Natural killer cell treated with Interleukin-12 subunit alpha and Interleukin-12 subunit beta and Interleukin-15 and Interleukin-18, amount 100 ng/mL, for 72 hours (primary cell): ENCODE data around the gene PODXL2. TPM values are rescaled to one million over a fixed set of nuclear protein-coding genes. Genes with fewer than 3 reads are reported as not detected.

ENCODE experiments used
- ATAC-seq, 2 donors: fragments of 150-1000 bp; cut with Tn5 transposase in 1 of 2; sonication (Bioruptor Pico), chemical (Tn5 transposase) in 1 of 2; 2 replicates each; pipeline ENCODE4 v1.10.0; 2021
- DNase-seq: peaks from one replicate; pipeline ENCODE4 v3.0.0; 2022; ENCODE audit warnings: low spot score
- H3K27ac Mint-ChIP-seq, 2 donors: 1 replicate in 1 of 2; 2 replicates in 1 of 2; pipeline ENCODE4 v1.8.0; 2022; ENCODE audit warnings: mixed read lengths in 2 of 2, mild to moderate bottlenecking in 1 of 2, moderate library complexity in 1 of 2
- H3K27me3 Mint-ChIP-seq, 2 donors: 1 replicate in 1 of 2; 2 replicates in 1 of 2; pipeline ENCODE4 v1.8.0; 2022; ENCODE audit warnings: mixed read lengths in 2 of 2
- H3K36me3 Mint-ChIP-seq: one replicate; pipeline ENCODE4 v1.8.0; 2022; ENCODE audit warnings: mixed read lengths
- H3K4me1 Mint-ChIP-seq, 2 donors: 1 replicate in 1 of 2; 2 replicates in 1 of 2; pipeline ENCODE4 v1.8.0; 2022; ENCODE audit warnings: low read depth in 2 of 2, mixed read lengths in 2 of 2, mild to moderate bottlenecking in 1 of 2
- H3K4me3 Mint-ChIP-seq: one replicate; pipeline ENCODE4 v1.8.0; 2022; ENCODE audit warnings: mixed read lengths
- H3K9me3 Mint-ChIP-seq: 2 replicates; pipeline ENCODE4 v1.8.0; 2022; ENCODE audit warnings: mixed read lengths
- total RNA-seq, 2 donors: library from RNA; stranded (reverse); gene quantifications; one replicate each; pipeline ENCODE4 v1.2.3, GENCODE V29; 2022

PODXL2 gene
- total RNA-seq, 2 donors from 2014 or later = 3.1 to 3.4 TPM

DNA sequence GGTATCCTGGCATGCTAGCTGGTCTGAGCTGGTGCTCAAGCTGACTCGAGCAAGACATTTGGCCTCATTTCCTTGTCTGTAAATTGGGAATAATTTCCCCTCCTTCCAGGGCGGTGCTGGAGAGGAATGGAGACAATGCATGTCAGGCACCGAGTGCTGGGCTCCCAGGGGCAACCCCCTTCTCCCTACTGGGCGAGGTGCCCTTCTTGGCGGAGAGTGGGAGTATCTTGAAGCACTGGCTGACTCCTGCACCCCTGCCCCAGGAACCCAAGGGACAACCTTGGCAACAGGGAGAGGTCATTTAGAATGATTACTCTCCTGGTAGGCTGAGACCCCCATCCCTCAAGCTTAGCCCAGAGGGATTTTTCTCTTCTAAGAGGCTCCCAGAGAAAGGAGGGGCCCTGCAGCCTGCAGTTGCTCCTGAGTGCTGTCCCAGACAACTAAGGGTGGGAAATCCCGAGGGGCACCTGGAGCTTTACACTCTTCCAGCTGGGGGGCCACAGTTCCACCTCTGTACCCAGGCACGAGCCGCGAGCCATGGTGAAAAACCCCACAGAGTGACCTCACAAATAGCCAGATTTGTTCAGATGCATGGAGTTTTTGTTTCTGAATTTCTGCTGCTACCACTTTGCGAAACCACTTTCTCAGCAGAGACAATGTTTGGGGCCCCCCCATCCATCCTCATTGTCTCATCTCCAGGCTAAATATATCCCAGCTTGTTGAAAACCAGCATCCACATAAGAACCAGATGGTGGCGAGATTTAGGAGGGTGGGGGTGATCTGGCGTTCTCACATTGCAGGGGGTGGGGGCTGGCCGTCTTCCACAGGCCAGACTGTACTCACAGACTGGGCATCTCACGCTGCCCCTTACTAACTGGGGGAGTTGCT, 88.6 kb downstream of the PODXL2 start:
- H3K27ac Mint-ChIP-seq = no peak overlapping the region

DNA sequence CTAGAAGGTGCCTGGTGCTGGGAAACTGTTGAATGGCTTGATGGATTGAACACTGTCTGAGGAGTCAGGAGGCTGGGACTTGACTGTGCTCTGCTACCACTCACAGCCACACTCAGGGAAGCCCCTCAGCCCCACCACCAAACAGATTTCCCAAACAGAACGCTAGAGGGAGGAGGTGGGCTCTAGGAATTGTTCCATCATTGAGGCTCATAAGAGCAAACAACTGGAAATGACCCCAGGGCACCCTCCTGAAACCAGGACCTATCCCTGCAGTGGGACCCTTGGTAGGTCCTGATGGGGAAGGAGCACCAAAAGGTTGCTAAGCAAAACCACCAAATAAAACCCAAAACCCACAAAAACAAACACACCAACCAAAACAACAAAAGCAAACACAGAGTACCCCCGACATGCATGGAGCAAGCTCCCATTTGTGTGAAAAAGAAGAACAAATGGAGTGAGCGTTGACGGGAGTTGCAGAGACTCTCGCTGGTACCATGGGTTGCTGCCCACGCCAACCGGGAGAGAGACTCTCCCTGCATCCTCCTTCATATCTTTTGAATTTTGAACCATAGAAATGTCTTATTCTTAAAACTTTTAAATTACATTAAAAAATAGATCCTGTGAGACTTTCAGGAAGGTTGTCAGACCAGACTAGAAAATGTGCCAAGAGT, 89.4 kb downstream of the PODXL2 start:
- H3K36me3 Mint-ChIP-seq = no peaks in the 10 kb centered on the region
- H3K27me3 Mint-ChIP-seq = no peaks in the 10 kb centered on the region
- H3K4me3 Mint-ChIP-seq = no peak overlapping the region
- H3K27ac Mint-ChIP-seq = no peak overlapping the region
- ATAC-seq = no peak
- H3K9me3 Mint-ChIP-seq = no peaks in the 10 kb centered on the region
- no peaks in the 10 kb centered on the region for H3K4me1 Mint-ChIP-seq
- no peak for DNase-seq

More for the DNA sequence above, 88.6 kb downstream of the PODXL2 start:
- no peaks in the 10 kb centered on the region for H3K9me3 Mint-ChIP-seq
- no peaks in the 10 kb centered on the region for H3K36me3 Mint-ChIP-seq
- H3K4me1 Mint-ChIP-seq = no peaks in the 10 kb centered on the region
- ATAC-seq (no peak), DNase-seq (no peak)
- no peak overlapping the region for H3K4me3 Mint-ChIP-seq
- H3K27me3 Mint-ChIP-seq = no peaks in the 10 kb centered on the region

DNA sequence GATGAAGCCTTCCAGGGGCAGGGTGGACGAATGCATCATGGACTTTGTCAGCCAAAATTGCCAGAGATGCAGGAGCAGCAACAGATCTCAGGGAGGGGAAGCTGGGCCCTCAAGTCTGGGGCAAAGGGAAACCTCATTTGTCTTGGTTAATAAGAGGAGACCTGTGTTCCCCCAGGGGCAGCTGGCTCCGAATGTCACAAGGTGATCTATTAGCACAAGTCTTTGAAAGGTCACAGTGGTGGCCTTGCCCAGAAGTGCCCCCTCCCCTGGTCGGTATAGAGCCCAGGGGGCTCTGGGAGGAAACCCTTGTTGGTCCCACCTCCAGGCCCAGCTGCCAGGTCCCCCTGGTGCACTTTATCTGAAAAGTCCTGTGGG, 89.9 kb downstream of the PODXL2 start:
- Mint-ChIP-seq H3K4me3 (no peak overlapping the region), H3K27me3 (no peaks in the 10 kb centered on the region), H3K9me3 (no peaks in the 10 kb centered on the region), H3K27ac (no peak overlapping the region), H3K4me1 (no peaks in the 10 kb centered on the region), H3K36me3 (no peaks in the 10 kb centered on the region)
- ATAC-seq = no peak
- no peak for DNase-seq

- ATAC-seq = no peak
Measured at GRCh38 chr3:127719369-127719768, 90.4 kb downstream of the PODXL2 start.

DNA sequence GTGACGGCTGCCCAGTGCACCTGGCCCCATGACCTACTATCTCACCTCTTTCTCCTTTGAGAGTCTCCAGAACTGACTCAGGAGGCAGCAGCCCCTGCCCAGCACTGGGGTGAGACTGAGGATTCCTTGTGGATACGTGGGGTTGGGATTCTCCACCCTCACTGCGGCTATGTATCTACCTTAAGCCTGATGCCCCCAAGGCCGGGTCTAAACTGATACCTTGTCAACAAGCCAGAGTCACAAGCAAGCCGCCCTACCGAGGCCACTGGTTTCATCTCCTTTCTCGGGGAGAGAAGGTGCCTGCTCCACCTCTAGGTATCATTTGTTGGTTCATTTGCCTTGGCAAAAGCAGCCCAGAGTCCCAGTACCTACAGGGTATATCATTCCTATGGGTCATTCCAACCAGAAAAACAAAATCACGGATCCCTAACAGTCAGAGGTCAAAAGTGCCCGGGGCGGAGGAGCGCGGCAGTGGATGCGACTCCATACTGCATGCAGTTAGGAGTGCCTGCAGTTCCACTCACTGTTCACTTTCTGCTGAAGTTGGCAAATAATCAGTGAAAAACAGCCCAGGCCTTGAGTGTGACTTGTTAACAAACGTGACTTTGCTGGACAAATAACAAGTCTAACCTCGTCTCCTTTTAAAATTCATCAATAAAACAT, 91.3 kb downstream of the PODXL2 start:
- ATAC-seq = no peak
- H3K36me3 Mint-ChIP-seq = no peaks in the 10 kb centered on the region
- peaks cover 4% of the 10 kb centered on the region in 2 donors for H3K27me3 Mint-ChIP-seq
- H3K9me3 Mint-ChIP-seq = no peaks in the 10 kb centered on the region
- no peaks in the 10 kb centered on the region for H3K4me1 Mint-ChIP-seq
- H3K27ac Mint-ChIP-seq = no peak overlapping the region
- no peak overlapping the region for H3K4me3 Mint-ChIP-seq
- no peak for DNase-seq

More at GRCh38 chr3:127719369-127719768, 90.4 kb downstream of the PODXL2 start:
- no peaks in the 10 kb centered on the region for H3K27me3 Mint-ChIP-seq
- no peak overlapping the region for H3K4me3 Mint-ChIP-seq
- H3K9me3 Mint-ChIP-seq = no peaks in the 10 kb centered on the region
- no peak for DNase-seq
- no peak overlapping the region for H3K27ac Mint-ChIP-seq
- H3K4me1 Mint-ChIP-seq = no peaks in the 10 kb centered on the region
- H3K36me3 Mint-ChIP-seq = no peaks in the 10 kb centered on the region

DNA sequence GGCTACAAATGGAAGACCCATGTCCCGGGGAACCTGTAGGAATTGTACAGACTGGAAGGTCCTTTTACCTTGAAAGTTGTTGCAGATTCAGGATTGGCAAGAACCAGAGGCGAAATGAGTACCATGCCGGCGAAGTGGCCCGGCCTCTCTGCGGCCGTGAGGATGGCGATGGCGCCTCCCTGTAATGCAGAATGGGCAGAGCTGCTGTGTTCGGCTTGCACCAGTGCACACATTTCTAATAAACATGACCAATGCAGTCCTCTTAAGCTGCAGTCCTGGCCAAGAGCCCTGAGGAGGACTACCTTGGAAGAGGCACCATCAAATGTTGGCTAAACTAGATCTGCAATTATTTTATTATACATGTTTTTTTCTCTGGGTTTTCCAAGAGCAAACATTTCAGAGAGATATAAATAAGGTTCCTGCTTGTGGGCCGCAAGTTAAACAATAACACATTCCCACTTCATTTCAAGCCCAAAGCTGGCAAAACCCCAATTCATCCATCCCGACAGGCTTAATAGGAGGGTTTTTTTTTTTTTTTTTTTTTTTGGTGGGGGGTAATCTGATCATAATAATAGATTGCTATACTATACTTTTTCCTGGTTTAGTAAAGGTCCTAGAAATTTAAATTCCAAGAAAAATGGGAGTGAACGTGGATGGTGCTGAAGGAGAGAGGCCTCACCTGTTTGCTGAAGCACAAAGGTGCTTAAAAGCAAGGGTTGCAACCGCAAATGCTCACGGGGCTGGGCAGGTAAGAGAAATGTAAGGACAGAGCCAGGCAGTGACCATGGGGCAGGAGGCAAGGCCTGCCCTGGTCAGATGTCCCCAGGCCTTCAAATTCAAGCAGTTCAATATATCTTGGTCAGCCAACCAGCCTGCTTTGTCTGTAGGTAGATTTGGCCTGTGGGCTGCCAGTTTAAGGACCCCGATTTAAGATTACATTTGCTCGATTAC, 92.3 kb downstream of the PODXL2 start:
- H3K36me3 Mint-ChIP-seq = no peaks in the 10 kb centered on the region
- H3K27ac Mint-ChIP-seq = no peak overlapping the region
- H3K4me1 Mint-ChIP-seq = no peaks in the 10 kb centered on the region
- H3K27me3 Mint-ChIP-seq = peaks cover 4 to 13% of the 10 kb centered on the region in 2 donors
- no peak for ATAC-seq
- no peak for DNase-seq
- no peak overlapping the region for H3K4me3 Mint-ChIP-seq
- H3K9me3 Mint-ChIP-seq = no peaks in the 10 kb centered on the region

GRCh38 chr3:127722091-127722784, 93.3 kb downstream of the PODXL2 start:
- Mint-ChIP-seq H3K4me1 (no peaks in the 10 kb centered on the region), H3K9me3 (no peaks in the 10 kb centered on the region), H3K27me3 (peaks cover 4 to 13% of the 10 kb centered on the region in 2 donors), H3K27ac (no peak overlapping the region), H3K4me3 (no peak overlapping the region), H3K36me3 (no peaks in the 10 kb centered on the region)
- ATAC-seq (no peak), DNase-seq (no peak)

Other genes starting within 250 kb of the PODXL2 start
- 10 to 100 TPM; 29.4 to 54.9 TPM for gene TPRA1, start 38.5 kb upstream of the PODXL2 start, total RNA-seq
- gene MCM2, start 30.8 kb upstream of the PODXL2 start, total RNA-seq = 100 to 1,000 TPM in 1 of 2 donors, 10 to 100 TPM in 1; 99.5 to 202 TPM
- gene ABTB1, start 43.8 kb downstream of the PODXL2 start, total RNA-seq = 10 to 100 TPM; 16.9 to 18.3 TPM
- 1 to 10 TPM; 2.1 to 3.2 TPM for gene MGLL, start 193.3 kb downstream of the PODXL2 start, total RNA-seq